Measurements from ENCODE around the gene PLXNA4. TPM values are rescaled to one million over a fixed set of nuclear protein-coding genes. Genes with fewer than 3 reads are reported as not detected.

PLXNA4 gene
- total and polyA plus RNA-seq, 3 donors from 2014 or later, result 3.4 to 5.5 (median 3.8) TPM

- H3K4me3 ChIP-seq, result no peak overlapping the region
Observed at GRCh38 chr7:132511921-132512320, 64.3 kb downstream of the PLXNA4 start.

DNA sequence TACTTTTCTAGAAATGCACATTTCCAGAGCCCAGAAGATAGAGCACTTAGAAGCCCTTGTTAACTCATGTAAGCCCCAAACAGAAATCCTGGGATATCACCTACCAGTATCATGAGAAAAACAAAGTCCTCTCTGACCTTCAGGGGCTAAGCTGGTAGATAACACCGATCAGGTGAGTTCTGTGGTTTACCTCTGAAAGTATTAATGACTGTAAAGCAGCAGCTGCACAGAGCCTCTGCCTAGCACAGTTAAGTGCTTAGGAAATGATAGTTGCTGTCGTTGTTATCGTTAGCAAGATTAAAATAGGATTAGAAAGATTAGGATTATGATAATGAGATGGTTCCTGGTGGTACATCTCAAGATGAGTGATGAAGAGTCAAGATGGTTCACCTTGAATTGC, 64.9 kb downstream of the PLXNA4 start:
- Histone ChIP-seq H3K4me3 (no peak overlapping the region), H3K4me1 (no peaks in the 10 kb centered on the region), H3K27me3 (no peaks in the 10 kb centered on the region), H3K36me3 (ENCODE audit: low read depth, missing control alignments) (no peaks in the 10 kb centered on the region), H3K9me3 (no peaks in the 10 kb centered on the region), H3K27ac (no peak overlapping the region)
- no peak for DNase-seq
- intact Hi-C loops (cut with DNase I; ENCODE audit: low total_unique reads), result no loop called here
- TF ChIP-seq, protein P1, sequence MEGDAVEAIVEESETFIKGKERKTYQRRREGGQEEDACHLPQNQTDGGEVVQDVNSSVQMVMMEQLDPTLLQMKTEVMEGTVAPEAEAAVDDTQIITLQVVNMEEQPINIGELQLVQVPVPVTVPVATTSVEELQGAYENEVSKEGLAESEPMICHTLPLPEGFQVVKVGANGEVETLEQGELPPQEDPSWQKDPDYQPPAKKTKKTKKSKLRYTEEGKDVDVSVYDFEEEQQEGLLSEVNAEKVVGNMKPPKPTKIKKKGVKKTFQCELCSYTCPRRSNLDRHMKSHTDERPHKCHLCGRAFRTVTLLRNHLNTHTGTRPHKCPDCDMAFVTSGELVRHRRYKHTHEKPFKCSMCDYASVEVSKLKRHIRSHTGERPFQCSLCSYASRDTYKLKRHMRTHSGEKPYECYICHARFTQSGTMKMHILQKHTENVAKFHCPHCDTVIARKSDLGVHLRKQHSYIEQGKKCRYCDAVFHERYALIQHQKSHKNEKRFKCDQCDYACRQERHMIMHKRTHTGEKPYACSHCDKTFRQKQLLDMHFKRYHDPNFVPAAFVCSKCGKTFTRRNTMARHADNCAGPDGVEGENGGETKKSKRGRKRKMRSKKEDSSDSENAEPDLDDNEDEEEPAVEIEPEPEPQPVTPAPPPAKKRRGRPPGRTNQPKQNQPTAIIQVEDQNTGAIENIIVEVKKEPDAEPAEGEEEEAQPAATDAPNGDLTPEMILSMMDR (IDR thresholded peaks at IDR 0.05), result no peak
- no peak for TF ChIP-seq POLR2A (IDR thresholded peaks at IDR 0.05)
- WGBS, 2 donors, result 82 to 92% methylated on average over 3 of the region's 3 CpGs

More at GRCh38 chr7:132511921-132512320, 64.3 kb downstream of the PLXNA4 start:
- 82 to 97% methylated on average over 8 of the region's 8 CpGs for WGBS, 2 donors
- Histone ChIP-seq H3K36me3 (ENCODE audit: low read depth, missing control alignments) (no peaks in the 10 kb centered on the region), H3K27ac (no peak overlapping the region), H3K4me1 (no peaks in the 10 kb centered on the region), H3K27me3 (no peaks in the 10 kb centered on the region), H3K9me3 (no peaks in the 10 kb centered on the region)
- intact Hi-C loops (cut with DNase I; ENCODE audit: low total_unique reads), result no loop called here
- no peak for DNase-seq
- TF ChIP-seq POLR2A (IDR thresholded peaks at IDR 0.05), result no peak
- TF ChIP-seq, protein P1 (IDR thresholded peaks at IDR 0.05), result no peak

GRCh38 chr7:132509643-132510042, 66.6 kb downstream of the PLXNA4 start:
- TF ChIP-seq, protein P1 (IDR thresholded peaks at IDR 0.05), result no peak
- no peak for TF ChIP-seq POLR2A (IDR thresholded peaks at IDR 0.05)
- Histone ChIP-seq H3K36me3 (ENCODE audit: low read depth, missing control alignments) (no peaks in the 10 kb centered on the region), H3K27me3 (no peaks in the 10 kb centered on the region), H3K4me3 (no peak overlapping the region), H3K27ac (no peak overlapping the region), H3K4me1 (no peaks in the 10 kb centered on the region), H3K9me3 (no peaks in the 10 kb centered on the region)
- no peak for DNase-seq
- 75 to 79% methylated on average over 3 to 4 of the region's 4 CpGs for WGBS, 2 donors
- intact Hi-C loops (cut with DNase I; ENCODE audit: low total_unique reads), result no loop called here

DNA sequence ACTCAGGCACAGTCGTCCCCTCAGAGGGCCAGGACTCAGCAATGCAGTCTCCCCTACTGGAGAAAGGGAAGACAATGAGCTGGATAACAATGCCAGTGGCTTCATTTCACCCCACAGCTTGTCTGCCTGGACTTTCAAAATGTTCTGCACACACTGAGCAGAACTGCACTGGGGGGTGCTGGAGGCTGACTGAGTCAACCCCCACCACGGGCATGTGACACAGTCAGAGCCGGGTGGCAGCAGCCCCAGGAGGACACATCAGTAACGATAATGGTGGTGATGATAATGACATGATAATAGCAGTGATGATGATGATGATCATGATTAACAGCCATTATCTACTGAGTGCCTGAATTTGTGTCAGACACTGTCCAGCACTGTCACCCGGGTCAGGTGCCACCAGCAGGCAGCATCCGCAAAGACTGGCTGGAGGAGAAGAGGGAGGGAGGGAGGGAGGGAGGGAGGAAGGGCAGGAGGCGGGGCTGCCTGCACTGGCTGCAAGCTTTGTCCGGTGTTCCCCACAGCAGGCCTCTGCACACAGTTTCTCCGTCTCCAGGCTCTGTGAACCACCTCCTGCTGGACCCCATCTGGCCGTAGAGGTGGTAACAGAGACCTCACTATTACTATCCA, 67.4 kb downstream of the PLXNA4 start:
- no peaks in the 10 kb centered on the region for H3K9me3 ChIP-seq
- intact Hi-C loops (cut with DNase I; ENCODE audit: low total_unique reads), result no loop called here
- no peak for DNase-seq
- H3K27me3 ChIP-seq, result no peaks in the 10 kb centered on the region
- H3K27ac ChIP-seq, result no peak overlapping the region
- H3K4me1 ChIP-seq, result no peaks in the 10 kb centered on the region
- no peak overlapping the region for H3K4me3 ChIP-seq
- H3K36me3 ChIP-seq (ENCODE audit: low read depth, missing control alignments), result no peaks in the 10 kb centered on the region
- TF ChIP-seq, protein P1 (IDR thresholded peaks at IDR 0.05), result no peak
- TF ChIP-seq POLR2A (IDR thresholded peaks at IDR 0.05), result no peak
- WGBS, 2 donors, result 77 to 84% methylated on average over 9 to 10 of the region's 10 CpGs

DNA sequence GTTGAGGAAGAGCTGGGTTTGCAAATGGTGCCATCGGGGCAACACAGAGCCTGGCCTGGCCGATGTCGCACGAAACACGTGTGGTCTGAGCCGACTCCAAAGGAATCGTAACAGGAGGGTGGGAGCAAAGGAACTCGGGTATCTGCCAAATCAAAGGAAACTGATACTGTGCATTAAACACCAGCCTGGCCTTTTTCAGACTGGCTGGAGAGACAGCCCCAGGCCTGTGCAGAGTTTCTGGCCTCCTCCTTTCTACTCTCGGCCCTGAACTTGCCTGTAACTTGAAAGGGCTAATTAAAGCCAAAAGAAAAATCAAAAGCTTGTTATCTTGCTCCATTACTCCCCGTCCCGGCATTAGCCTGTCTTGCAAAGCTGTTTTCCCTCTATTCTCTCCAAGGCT, 71.4 kb downstream of the PLXNA4 start:
- no peaks in the 10 kb centered on the region for H3K27me3 ChIP-seq
- no peak overlapping the region for H3K27ac ChIP-seq
- TF ChIP-seq, protein P1 (IDR thresholded peaks at IDR 0.05), result no peak
- TF ChIP-seq POLR2A (IDR thresholded peaks at IDR 0.05), result no peak
- WGBS, 2 donors, result 44 to 52% methylated on average over 11 of the region's 11 CpGs
- intact Hi-C loops (cut with DNase I; ENCODE audit: low total_unique reads), result no loop called here
- H3K9me3 ChIP-seq, result no peaks in the 10 kb centered on the region
- H3K4me3 ChIP-seq, result no peak overlapping the region
- H3K4me1 ChIP-seq, result peaks cover 8% of the 10 kb centered on the region
- no peak for DNase-seq
- H3K36me3 ChIP-seq (ENCODE audit: low read depth, missing control alignments), result no peaks in the 10 kb centered on the region
